ENCODE data around the gene AIFM3.
"Not testable (repeated sequence)": the region's sequence is repeated elsewhere in the genome, so short reads cannot be mapped to it uniquely, and the experiment has no call there.

Gene AIFM3

GRCh38 chr22:20962491-20962945 lies 4.5 kb upstream of the AIFM3 start:
- peaks cover 9% of the 10 kb centered on the region for H3K27me3 Mint-ChIP-seq
- no peak overlapping the region for H3K4me3 Mint-ChIP-seq

GRCh38 chr22:20963201-20964052 lies 3.6 kb upstream of the AIFM3 start:
- Mint-ChIP-seq H3K4me1 (ENCODE audit: low read depth) (peaks cover 13% of the 10 kb centered on the region), H3K36me3 (no peaks in the 10 kb centered on the region), H3K4me3 (peak overlapping the region; percentile 51), H3K27ac (no peak overlapping the region), H3K27me3 (peaks cover 4% of the 10 kb centered on the region), H3K9me3 (ENCODE audit: low read depth) (no peaks in the 10 kb centered on the region)

More at GRCh38 chr22:20962491-20962945, 4.5 kb upstream of the AIFM3 start:
- no peaks in the 10 kb centered on the region for H3K36me3 Mint-ChIP-seq
- H3K9me3 Mint-ChIP-seq (ENCODE audit: low read depth): no peaks in the 10 kb centered on the region
- H3K27ac Mint-ChIP-seq: no peak overlapping the region
- peaks cover 17% of the 10 kb centered on the region for H3K4me1 Mint-ChIP-seq (ENCODE audit: low read depth)

DNA sequence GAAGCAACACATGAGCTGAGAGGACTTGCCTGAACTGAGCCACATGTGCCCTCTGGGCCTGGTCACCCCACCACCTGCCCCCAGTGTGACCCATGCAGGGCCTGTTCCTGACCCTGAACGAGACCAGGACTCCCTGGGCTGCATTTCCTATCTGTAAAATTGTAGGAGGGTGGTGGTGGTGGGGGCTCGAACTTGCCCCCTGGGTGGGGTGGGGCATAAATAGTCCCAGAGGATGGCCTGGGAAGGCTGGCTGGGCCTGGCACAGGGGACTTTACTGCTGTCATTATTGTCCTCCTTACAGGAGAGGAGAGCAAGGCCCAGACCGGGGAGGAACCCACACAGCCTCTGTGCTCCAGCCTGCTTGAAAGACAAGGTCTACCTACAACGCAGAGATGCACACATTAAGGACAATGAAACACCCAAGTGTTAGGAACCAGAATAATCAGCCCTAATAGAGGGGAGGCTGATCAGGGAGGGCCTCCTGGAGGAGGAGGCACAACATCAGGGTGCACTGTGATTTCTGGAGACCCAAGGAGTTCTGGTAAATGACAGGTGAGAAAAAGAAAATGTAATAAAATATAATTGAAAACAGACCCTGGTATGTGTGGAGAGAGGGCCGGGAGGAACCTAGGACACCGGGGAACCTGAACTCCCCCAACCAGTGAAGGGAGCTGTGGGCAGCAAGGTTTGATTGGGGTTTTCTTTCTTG lies 2.8 kb upstream of the AIFM3 start:
- no peaks in the 10 kb centered on the region for H3K9me3 Mint-ChIP-seq (ENCODE audit: low read depth)
- H3K4me1 Mint-ChIP-seq (ENCODE audit: low read depth): peaks cover 13% of the 10 kb centered on the region
- H3K27ac Mint-ChIP-seq: no peak overlapping the region
- peaks cover 4% of the 10 kb centered on the region for H3K27me3 Mint-ChIP-seq
- H3K36me3 Mint-ChIP-seq: no peaks in the 10 kb centered on the region
- peak overlapping the region; percentile 79 for H3K4me3 Mint-ChIP-seq

- Mint-ChIP-seq H3K27ac (no peak overlapping the region), H3K9me3 (ENCODE audit: low read depth) (no peaks in the 10 kb centered on the region), H3K4me3 (peak overlapping the region; percentile 79), H3K4me1 (ENCODE audit: low read depth) (peaks cover 13% of the 10 kb centered on the region), H3K27me3 (peaks cover 4% of the 10 kb centered on the region), H3K36me3 (no peaks in the 10 kb centered on the region)
These were observed 2.3 kb upstream of the AIFM3 start for GRCh38 chr22:20964799-20965103.

- Mint-ChIP-seq H3K9me3 (ENCODE audit: low read depth) (no peaks in the 10 kb centered on the region), H3K4me1 (ENCODE audit: low read depth) (peaks cover 13% of the 10 kb centered on the region), H3K36me3 (no peaks in the 10 kb centered on the region), H3K4me3 (no peak overlapping the region), H3K27ac (no peak overlapping the region), H3K27me3 (peaks cover 3% of the 10 kb centered on the region)
These were observed 1.8 kb upstream of the AIFM3 start for GRCh38 chr22:20965104-20965887.

GRCh38 chr22:20965888-20966855 lies 883 bp upstream of the AIFM3 start:
- no peaks in the 10 kb centered on the region for H3K9me3 Mint-ChIP-seq (ENCODE audit: low read depth)
- H3K27ac Mint-ChIP-seq: no peak overlapping the region
- H3K36me3 Mint-ChIP-seq: no peaks in the 10 kb centered on the region
- peaks cover 13% of the 10 kb centered on the region for H3K4me1 Mint-ChIP-seq (ENCODE audit: low read depth)
- H3K4me3 Mint-ChIP-seq: peak overlapping the region; percentile 32
- H3K27me3 Mint-ChIP-seq: peaks cover 2% of the 10 kb centered on the region

GRCh38 chr22:20967697-20968211 lies 699 bp downstream of the AIFM3 start:
- peaks cover 2% of the 10 kb centered on the region for H3K27me3 Mint-ChIP-seq
- no peak overlapping the region for H3K4me3 Mint-ChIP-seq
- no peaks in the 10 kb centered on the region for H3K9me3 Mint-ChIP-seq (ENCODE audit: low read depth)
- H3K27ac Mint-ChIP-seq: no peak overlapping the region
- H3K36me3 Mint-ChIP-seq: no peaks in the 10 kb centered on the region
- H3K4me1 Mint-ChIP-seq (ENCODE audit: low read depth): peaks cover 8% of the 10 kb centered on the region

- Mint-ChIP-seq H3K9me3 (ENCODE audit: low read depth) (no peaks in the 10 kb centered on the region), H3K4me1 (ENCODE audit: low read depth) (peaks cover 8% of the 10 kb centered on the region), H3K27me3 (peaks cover 2% of the 10 kb centered on the region), H3K27ac (no peak overlapping the region), H3K4me3 (no peak overlapping the region), H3K36me3 (no peaks in the 10 kb centered on the region)
These were observed 1.4 kb downstream of the AIFM3 start for GRCh38 chr22:20968281-20968977.

DNA sequence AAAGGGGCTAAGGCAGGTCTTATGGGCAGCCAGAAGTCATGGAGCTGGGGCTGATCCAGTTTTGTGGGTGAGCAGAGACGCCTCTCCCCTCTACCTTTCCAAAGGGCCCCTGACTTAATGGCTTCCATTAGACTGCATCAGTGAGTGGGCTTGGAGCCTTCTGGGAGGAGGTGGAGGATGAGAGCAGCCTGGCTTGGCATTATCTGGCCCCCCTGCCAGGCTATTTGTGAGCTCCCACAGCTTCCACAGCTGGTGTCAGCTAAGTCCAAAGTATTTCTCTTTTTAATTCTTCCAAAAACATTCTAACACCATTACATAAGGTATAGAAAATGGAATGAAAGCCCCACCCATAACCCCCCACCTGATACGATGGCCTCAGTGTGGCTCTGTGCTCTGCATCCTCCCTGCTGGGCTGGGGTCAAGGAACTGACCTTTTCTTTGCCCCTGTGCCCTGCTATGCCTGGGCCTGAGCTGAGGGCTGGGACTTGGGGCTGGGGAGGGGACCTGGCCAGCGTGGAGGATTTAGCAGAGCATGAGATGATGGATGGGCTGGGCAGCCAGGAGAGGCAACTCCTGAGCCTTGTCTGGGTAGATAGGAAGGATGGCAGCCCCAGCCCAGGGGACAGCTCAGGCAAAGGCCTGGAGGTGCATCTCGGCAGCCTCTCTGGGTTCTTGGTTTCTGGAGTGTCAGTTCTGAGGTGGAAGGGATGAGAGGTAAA lies 4.0 kb downstream of the AIFM3 start:
- Mint-ChIP-seq H3K27ac (no peak overlapping the region), H3K27me3 (no peaks in the 10 kb centered on the region), H3K4me3 (no peak overlapping the region), H3K4me1 (ENCODE audit: low read depth) (no peaks in the 10 kb centered on the region), H3K9me3 (ENCODE audit: low read depth) (no peaks in the 10 kb centered on the region), H3K36me3 (no peaks in the 10 kb centered on the region)

GRCh38 chr22:20972014-20972694 lies 5.1 kb downstream of the AIFM3 start:
- not testable (repeated sequence) for H3K4me1 Mint-ChIP-seq (ENCODE audit: low read depth); H3K36me3 Mint-ChIP-seq; H3K27ac Mint-ChIP-seq; H3K4me3 Mint-ChIP-seq; H3K9me3 Mint-ChIP-seq (ENCODE audit: low read depth); H3K27me3 Mint-ChIP-seq

DNA sequence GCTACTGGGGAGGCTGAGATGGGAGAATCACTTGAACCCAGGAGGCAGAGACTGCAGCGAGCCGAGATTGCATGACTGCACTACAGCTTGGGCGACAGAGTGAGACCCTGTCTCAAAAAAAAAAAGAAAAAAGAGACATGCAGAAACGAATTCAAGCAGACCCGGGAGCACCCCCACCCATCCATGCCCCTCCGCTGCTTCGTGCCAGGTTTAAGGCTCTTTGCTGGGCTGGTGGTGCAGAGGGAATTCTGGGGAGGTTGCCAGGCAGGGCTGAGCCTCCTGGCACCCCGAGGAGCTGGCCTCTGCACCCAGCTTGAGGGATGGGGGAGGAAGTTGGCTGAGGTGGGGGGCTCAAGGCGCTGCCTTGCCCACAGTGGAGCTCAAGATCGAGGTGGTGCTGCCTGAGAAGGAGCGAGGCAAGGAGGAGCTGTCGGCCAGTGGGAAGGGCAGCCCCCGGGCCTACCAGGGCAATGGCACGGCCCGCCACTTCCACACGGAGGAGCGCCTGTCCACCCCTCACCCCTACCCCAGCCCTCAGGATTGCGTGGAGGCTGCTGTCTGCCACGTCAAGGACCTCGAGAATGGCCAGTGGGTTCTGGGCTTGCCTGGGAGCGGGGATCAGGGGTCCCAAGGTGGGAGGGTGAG lies 6.0 kb downstream of the AIFM3 start:
- H3K4me1 Mint-ChIP-seq (ENCODE audit: low read depth): no peaks in the 10 kb centered on the region
- H3K4me3 Mint-ChIP-seq: no peak overlapping the region
- no peak overlapping the region for H3K27ac Mint-ChIP-seq
- no peaks in the 10 kb centered on the region for H3K27me3 Mint-ChIP-seq
- no peaks in the 10 kb centered on the region for H3K36me3 Mint-ChIP-seq
- no peaks in the 10 kb centered on the region for H3K9me3 Mint-ChIP-seq (ENCODE audit: low read depth)

DNA sequence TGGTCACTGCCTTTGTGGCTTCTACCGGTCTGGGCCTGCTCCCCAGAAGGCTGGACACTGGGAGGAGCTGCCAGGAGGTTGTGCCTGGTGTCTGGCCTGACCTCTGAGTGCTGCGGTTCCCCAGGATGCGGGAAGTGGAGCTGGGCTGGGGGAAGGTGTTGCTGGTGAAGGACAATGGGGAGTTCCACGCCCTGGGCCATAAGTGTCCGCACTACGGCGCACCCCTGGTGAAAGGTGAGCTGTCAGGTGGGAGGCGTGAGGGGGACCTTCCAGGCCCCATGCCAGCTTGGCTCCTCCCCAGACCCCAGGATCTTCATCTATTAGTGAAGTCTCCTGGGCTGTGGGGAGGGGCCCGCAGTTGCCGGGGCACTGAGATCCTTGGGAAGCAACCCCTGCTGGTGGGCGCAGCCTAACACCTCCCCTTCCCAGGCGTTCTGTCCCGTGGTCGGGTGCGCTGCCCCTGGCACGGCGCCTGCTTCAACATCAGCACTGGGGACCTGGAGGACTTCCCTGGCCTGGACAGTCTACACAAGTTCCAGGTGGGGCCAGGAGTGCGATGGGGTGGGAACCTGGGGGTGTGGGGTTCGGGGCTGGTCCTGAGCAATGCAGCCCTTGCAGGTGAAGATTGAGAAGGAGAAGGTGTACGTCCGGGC lies 6.7 kb downstream of the AIFM3 start:
- H3K9me3 Mint-ChIP-seq (ENCODE audit: low read depth): no peaks in the 10 kb centered on the region
- no peaks in the 10 kb centered on the region for H3K4me1 Mint-ChIP-seq (ENCODE audit: low read depth)
- H3K27ac Mint-ChIP-seq: no peak overlapping the region

More for the DNA sequence above, 6.7 kb downstream of the AIFM3 start:
- H3K36me3 Mint-ChIP-seq: no peaks in the 10 kb centered on the region
- no peaks in the 10 kb centered on the region for H3K27me3 Mint-ChIP-seq
- H3K4me3 Mint-ChIP-seq: no peak overlapping the region

Data from activated naive CD8-positive, alpha-beta T cell (primary cell).